DMS53 (cell line): ENCODE results near the gene MAST4.

Source experiments
- DNase-seq: peaks from one replicate; lab custom pipeline; 2025; lab: John Stamatoyannopoulos, UW

MAST4 gene

GRCh38 chr5:66603881-66604280 is 7.7 kb downstream of the MAST4 start:
- DNase-seq, result no peak

- DNase-seq, result no peak
Observed at GRCh38 chr5:66606713-66607112, 10.5 kb downstream of the MAST4 start.

- no peak for DNase-seq
Observed at GRCh38 chr5:66608501-66608900, 12.3 kb downstream of the MAST4 start.

- no peak for DNase-seq
Observed at GRCh38 chr5:66609615-66610014, 13.4 kb downstream of the MAST4 start.

- DNase-seq, result no peak
Observed at GRCh38 chr5:66612226-66612625, 16.0 kb downstream of the MAST4 start.

GRCh38 chr5:66615136-66615535 is 18.9 kb downstream of the MAST4 start:
- DNase-seq, result no peak

- no peak for DNase-seq
Observed at GRCh38 chr5:66615894-66616293, 19.7 kb downstream of the MAST4 start.

GRCh38 chr5:66616520-66617225 is 20.5 kb downstream of the MAST4 start:
- no peak for DNase-seq

- DNase-seq, result no peak
Observed at GRCh38 chr5:66617226-66617861, 21.2 kb downstream of the MAST4 start.

GRCh38 chr5:66617991-66618768 is 22.0 kb downstream of the MAST4 start:
- DNase-seq, result no peak

- no peak for DNase-seq
Observed at GRCh38 chr5:66620711-66621110, 24.5 kb downstream of the MAST4 start.

GRCh38 chr5:66621146-66621545 is 25.0 kb downstream of the MAST4 start:
- DNase-seq, result no peak

GRCh38 chr5:66621736-66622135 is 25.5 kb downstream of the MAST4 start:
- no peak for DNase-seq

- DNase-seq, result no peak
Observed at GRCh38 chr5:66628561-66628960, 32.4 kb downstream of the MAST4 start.

- DNase-seq, result no peak
Observed at GRCh38 chr5:66629446-66629845, 33.3 kb downstream of the MAST4 start.

- DNase-seq, result peak; percentile 91
Observed at GRCh38 chr5:66633754-66634153, 37.6 kb downstream of the MAST4 start.

- no peak for DNase-seq
Observed at GRCh38 chr5:66634601-66635000, 38.4 kb downstream of the MAST4 start.

GRCh38 chr5:66637994-66638393 is 41.8 kb downstream of the MAST4 start:
- no peak for DNase-seq

- DNase-seq, result peak; percentile 44
Observed at GRCh38 chr5:66639037-66639436, 42.8 kb downstream of the MAST4 start.

- peak; percentile 96 for DNase-seq
Observed at GRCh38 chr5:66642538-66642937, 46.3 kb downstream of the MAST4 start.

- DNase-seq, result peak; percentile 74
Observed at GRCh38 chr5:66643387-66643786, 47.2 kb downstream of the MAST4 start.

GRCh38 chr5:66644111-66644510 is 47.9 kb downstream of the MAST4 start:
- DNase-seq, result no peak

- DNase-seq, result peak; percentile 12
Observed at GRCh38 chr5:66645039-66645438, 48.8 kb downstream of the MAST4 start.
